ENCODE data around the gene RANBP1. TPM values are rescaled to one million over a fixed set of nuclear protein-coding genes. Genes with fewer than 3 reads are reported as not detected.
"Not testable (repeated sequence)": the region's sequence is repeated elsewhere in the genome, so short reads cannot be mapped to it uniquely, and the experiment has no call there.

The RANBP1 gene
- polyA plus RNA-seq, 12 donors, result 93.8 to 227 (median 107) TPM; not detected in 1

- no peak for DNase-seq
Measured at GRCh38 chr22:20147237-20147988, 31.5 kb downstream of the RANBP1 start.

- DNase-seq, result no peak
Measured at GRCh38 chr22:20148414-20148813, 32.5 kb downstream of the RANBP1 start.

- DNase-seq, result no peak
Measured at GRCh38 chr22:20149257-20150250, 33.6 kb downstream of the RANBP1 start.

DNA sequence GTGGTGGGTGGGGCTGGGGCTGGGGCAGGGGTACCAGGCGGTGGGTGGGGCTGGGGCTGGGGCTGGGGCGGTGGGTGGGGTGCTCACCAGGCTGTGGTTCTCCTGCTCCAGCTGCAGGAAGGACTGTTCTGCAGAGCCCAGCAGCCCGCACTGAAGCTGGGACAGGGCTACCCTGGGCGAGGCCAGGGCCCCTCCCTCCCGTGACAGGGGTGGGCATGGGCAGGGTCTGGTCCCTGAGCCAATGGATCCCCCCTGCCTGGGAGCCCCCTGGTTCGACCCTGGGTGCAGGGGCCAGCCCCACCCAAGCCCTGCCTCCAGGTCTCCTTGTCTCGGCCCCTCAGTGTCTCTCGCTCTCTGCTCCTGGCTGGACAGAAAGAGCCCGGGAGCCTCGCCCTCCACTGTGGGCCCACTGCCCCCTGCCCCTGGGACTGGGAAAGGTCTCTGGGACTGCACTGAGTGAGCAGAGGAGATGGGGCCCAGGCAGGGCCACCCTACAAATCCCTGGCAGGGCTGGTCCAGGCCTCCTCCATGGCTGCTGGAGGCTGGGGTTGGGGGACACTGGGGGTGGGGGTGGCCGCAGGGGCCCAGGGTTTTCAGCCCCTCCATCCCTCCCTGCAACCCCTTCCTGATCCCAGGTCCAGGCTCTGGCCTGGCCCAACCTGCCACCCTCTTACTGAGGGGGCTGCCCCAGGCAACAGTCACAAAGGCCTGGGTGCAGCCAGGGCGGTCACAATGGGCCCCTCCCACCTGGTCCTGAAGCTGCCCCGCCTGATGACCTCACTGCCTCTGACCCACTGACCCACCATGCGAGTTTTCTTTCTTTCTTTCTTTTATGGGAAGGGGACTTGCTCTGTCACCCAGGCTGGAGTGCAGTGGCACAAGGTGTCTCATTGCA lies 34.7 kb downstream of the RANBP1 start, which contains the start of gene CCDC188:
CCDC188 (minus strand) TSS at position 675 of the 895 bp plus-strand sequence; CDS start at position 606, 69 bp downstream.
- no peak for DNase-seq

GRCh38 chr22:20151276-20151588 lies 35.3 kb downstream of the RANBP1 start:
- DNase-seq, result no peak

- no peak for DNase-seq
Measured at GRCh38 chr22:20152464-20152890, 36.6 kb downstream of the RANBP1 start.

DNA sequence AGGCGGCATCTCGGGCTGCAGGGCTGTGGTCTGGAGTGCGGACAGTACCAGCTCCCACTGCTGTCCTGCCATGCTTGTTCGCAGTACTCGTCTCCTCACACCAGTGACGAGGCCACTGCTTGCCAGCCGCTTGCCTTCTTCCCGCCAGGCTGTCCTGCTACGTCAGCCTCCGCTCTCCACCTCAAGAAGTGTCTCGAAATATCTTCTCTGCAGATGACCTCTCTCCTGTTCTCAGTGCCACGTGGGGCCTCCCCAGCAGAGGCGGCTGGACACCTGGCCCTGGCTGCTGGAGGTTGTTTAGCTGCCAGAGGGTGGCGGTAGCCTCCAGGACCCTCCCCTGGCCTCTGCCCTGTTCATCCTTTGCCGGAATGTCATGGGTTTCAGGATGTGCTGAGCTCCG lies 38.0 kb downstream of the RANBP1 start:
- DNase-seq, result no peak

DNA sequence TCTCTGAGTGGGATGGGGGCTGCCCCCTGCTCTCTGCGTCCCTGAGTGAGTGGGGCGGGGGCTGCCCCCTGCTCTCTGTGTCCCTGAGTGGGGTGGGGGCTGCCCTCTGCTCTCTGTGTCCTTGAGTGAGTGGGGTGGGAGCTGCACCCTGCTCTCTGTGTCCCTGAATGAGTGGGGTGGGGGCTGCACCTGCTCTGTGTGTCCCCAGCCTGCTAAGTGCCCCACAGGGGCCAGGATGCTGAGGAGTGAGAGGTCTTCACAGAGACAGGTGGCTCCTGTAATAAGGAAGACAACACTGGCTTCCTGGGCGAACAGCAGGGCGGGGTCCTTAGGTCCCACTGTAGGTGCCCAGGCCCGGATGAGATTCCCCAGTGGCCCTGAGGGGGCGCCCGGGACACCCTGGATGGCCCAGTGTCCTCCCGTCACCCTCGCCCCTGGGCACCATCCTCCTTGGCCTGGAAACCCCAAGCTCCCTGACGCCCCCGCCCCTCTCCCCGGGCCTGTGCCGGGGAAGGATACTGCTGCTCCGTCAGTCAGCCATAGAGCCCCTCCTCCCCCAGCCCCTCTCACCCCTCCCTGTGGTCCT lies 38.8 kb downstream of the RANBP1 start:
- DNase-seq, result no peak

DNA sequence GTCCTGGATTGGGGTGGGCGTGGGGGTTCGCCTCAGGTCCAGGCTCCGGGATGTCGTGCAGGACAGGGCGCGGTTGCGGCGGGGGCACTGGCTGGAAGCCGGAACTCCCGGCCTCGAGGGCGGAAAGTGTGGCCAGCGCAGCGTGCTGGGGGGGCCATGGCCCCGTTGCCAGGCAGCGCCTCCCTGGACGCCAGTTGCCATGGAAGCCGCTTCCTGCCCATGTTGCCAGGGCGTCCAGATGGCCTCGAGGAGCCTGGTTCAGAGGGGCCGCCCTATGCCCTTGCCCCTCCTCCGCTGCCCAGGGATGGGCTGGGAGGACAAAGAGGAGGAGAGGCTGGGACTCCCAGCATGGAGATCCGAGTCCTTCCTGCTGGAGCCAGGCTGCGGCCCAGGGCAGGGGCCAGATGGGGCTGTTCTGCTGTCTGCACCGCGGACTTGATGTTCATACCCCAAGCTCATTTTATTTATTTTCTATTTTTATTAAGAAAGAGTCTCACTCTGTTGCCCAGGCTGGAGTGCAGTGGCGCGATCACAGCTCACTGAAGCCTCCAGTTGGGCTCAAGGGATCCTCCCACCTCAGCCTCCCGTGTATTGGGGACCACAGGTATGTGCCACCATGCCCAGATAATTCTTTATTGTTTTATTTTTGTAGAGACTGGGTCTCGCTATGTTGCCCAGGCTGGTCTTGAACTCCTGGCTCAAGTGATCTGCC lies 39.6 kb downstream of the RANBP1 start:
- peak; percentile 30 for DNase-seq

DNA sequence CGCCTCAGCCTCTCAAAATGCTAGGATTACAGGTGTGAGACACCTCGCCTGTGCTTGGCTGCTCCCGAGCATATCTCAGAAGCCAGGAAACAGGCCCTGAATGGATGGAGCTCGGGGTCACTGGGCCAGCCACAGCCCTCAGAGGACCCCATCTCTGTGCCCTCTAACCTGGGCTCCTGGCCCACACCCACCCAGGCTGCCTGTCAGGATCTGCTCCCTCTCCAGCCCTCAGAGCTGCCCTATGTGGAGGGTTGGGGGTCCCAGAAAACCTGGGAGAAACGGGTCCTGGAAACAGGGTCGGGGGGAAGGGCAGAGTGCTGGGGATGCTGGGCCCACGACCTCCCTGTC lies 40.1 kb downstream of the RANBP1 start:
- DNase-seq, result no peak

- DNase-seq, result peak; percentile 86
Measured at GRCh38 chr22:20156611-20157429, 40.9 kb downstream of the RANBP1 start.

GRCh38 chr22:20157430-20158183 lies 41.7 kb downstream of the RANBP1 start:
- DNase-seq, result no peak

DNA sequence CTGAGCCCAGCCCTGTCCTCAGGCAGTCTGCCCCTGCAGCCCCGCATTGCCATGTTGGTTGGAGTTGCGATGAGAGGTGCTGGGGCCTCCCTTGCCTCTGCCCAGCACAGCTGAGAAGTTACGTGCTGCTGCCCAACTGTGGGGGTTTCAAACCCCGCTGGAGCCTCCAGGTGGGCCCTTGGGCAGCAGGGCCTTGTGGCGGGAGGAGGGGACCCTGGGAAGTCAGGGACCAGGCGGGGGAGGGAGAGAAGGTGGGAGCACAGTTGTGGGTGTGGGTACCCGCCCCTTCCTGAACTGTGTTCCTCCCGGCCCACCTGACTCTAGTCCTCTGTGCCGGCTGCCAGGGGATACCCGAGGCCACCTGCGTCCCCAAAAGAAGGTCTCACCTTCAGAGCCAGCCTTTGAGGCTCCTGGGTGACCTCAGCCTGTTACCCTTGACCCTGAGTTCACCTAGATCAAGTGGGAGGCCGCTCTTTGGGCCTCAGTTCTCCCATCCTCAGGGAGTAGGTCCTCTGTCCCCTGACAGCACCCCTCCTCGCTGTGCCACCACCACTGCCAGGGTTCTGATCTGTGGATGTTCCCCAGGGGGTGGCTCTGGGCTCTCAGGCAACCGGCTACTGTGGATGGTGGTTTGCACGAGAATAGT lies 42.6 kb downstream of the RANBP1 start:
- no peak for DNase-seq

GRCh38 chr22:20159076-20159475 lies 43.2 kb downstream of the RANBP1 start:
- no peak for DNase-seq

GRCh38 chr22:20159531-20159930 lies 43.6 kb downstream of the RANBP1 start:
- DNase-seq, result not testable (repeated sequence)

DNA sequence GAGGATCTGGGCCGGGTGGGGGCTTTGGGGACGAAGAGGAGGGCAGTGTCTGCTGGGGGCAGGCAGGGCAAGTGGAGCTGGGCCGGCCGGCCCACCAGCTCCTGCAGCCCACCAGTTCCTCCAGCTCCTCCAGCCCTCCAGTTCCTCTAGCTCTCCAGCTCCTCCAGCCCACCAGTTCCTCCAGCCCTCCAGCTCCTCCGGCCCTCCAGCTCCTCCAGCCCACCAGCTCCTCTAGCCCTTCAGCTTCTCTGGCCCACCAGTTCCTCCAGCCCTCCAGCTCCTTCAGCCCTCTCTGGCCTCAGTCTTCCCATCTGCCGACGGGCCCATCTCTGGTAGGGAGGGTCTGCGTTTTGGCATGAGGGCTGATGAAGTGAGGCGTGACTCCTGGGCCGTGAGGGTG lies 44.1 kb downstream of the RANBP1 start:
- DNase-seq, result no peak

- no peak for DNase-seq
Measured at GRCh38 chr22:20164863-20165262, 49.0 kb downstream of the RANBP1 start.

- DNase-seq, result no peak
Measured at GRCh38 chr22:20165421-20165820, 49.5 kb downstream of the RANBP1 start.

GRCh38 chr22:20165913-20166312 lies 50.0 kb downstream of the RANBP1 start:
- DNase-seq, result no peak

All from muscle of arm (tissue), 12 donors.